ENCODE results near the gene ANKS1B. TPM values are rescaled to one million over a fixed set of nuclear protein-coding genes. Genes with fewer than 3 reads are reported as not detected.

ANKS1B gene
- total and polyA plus RNA-seq, 4 donors: 0.03 to 3.4 (median 0.53) TPM

DNA sequence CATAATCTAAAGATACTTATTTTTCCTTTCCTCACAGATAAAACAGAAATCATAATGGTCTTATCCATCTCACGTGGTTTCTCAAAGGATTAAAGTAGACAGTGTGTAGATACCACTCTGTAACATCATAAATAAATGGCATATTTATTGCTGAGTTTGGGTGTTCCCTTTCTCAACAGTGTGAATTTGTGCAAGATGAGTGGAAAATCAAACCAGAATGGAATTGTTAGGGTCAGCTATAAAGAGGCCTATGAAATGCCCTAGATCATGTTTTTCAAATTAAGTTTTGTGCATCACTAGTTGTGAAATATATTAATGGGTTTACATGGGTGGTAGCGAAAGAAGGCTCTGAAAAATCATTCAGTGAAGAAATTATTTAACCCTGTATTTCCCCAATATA, 553.5 kb downstream of the ANKS1B start:
- H3K4me3 ChIP-seq (ENCODE audit: low read depth in 1 of 3, low read length in 3 of 3): no peak overlapping the region
- H3K27ac ChIP-seq (ENCODE audit: low read depth in 1 of 2, low read length in 2 of 2): no peak overlapping the region
- H3K9ac ChIP-seq (ENCODE audit: low read depth in 1 of 2, low read length in 2 of 2): no peak overlapping the region
- WGBS: 75% methylated on average over 2 of the region's 2 CpGs
- no peaks in the 10 kb centered on the region for H3K27me3 ChIP-seq (ENCODE audit: control insufficient read depth in 4 of 4, insufficient read depth in 4 of 4, low read length in 3 of 4)
- DNase-seq (ENCODE audit: low spot score): no peak
- no peaks in the 10 kb centered on the region for H3K4me1 ChIP-seq (ENCODE audit: control insufficient read depth in 4 of 4, insufficient read depth in 4 of 4, low read length in 3 of 4)
- H3K9me3 ChIP-seq (ENCODE audit: control insufficient read depth in 4 of 4, low read length in 3 of 4): no peaks in the 10 kb centered on the region
- TF ChIP-seq TAF1 (conservative IDR thresholded peaks at IDR 0.05) (no peak), FOXA1 (IDR thresholded peaks at IDR 0.05) (no peak), SP1 (IDR thresholded peaks at IDR 0.05) (no peak), CTCF (IDR thresholded peaks at IDR 0.05; ENCODE audit: low read depth, low read length, missing input control) (no peak)
- H3K36me3 ChIP-seq (ENCODE audit: control insufficient read depth in 4 of 4, insufficient read depth in 3 of 4, low read depth in 1 of 4, low read length in 3 of 4): no peaks in the 10 kb centered on the region

DNA sequence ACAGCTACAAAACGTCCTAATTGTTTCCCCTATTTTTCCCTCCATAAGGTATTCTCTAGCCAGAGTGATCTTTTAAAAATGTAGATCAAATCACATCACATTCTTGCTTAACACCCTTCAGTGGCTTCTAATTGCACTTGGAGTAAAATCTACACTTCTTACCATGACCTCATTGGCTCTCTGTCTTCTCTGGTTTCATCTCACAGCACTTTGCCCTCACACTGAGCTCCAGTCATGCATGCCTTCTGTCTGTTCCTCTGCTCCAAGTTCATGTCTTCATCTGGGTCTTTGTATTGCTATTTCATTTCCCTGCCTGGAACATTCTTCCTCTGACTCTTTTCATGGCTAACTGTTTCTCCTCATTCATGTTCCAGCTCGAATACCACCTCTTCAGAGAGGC, 557.6 kb downstream of the ANKS1B start:
- H3K9ac ChIP-seq (ENCODE audit: low read depth in 1 of 2, low read length in 2 of 2): no peak overlapping the region
- H3K27ac ChIP-seq (ENCODE audit: low read depth in 1 of 2, low read length in 2 of 2): no peak overlapping the region
- TF ChIP-seq FOXA2 (IDR thresholded peaks at IDR 0.05) (no peak), ZBTB33 (IDR thresholded peaks at IDR 0.05) (no peak), TAF1 (conservative IDR thresholded peaks at IDR 0.05) (no peak), JUND (IDR thresholded peaks at IDR 0.05) (no peak), GABPA (IDR thresholded peaks at IDR 0.05 in 1 of 2, conservative IDR thresholded peaks at IDR 0.05 in 1 of 2) (no peak), RAD21 (IDR thresholded peaks at IDR 0.05) (no peak), ATF3 (IDR thresholded peaks at IDR 0.05) (no peak), NR2F2 (IDR thresholded peaks at IDR 0.05) (no peak), HNF4A (conservative IDR thresholded peaks at IDR 0.05) (no peak), HNF4G (IDR thresholded peaks at IDR 0.05) (no peak), RXRA (IDR thresholded peaks at IDR 0.05) (no peak), YY1 (IDR thresholded peaks at IDR 0.05) (no peak), SP1 (IDR thresholded peaks at IDR 0.05) (no peak), FOXA1 (IDR thresholded peaks at IDR 0.05) (no peak)
- TF ChIP-seq, protein P1, sequence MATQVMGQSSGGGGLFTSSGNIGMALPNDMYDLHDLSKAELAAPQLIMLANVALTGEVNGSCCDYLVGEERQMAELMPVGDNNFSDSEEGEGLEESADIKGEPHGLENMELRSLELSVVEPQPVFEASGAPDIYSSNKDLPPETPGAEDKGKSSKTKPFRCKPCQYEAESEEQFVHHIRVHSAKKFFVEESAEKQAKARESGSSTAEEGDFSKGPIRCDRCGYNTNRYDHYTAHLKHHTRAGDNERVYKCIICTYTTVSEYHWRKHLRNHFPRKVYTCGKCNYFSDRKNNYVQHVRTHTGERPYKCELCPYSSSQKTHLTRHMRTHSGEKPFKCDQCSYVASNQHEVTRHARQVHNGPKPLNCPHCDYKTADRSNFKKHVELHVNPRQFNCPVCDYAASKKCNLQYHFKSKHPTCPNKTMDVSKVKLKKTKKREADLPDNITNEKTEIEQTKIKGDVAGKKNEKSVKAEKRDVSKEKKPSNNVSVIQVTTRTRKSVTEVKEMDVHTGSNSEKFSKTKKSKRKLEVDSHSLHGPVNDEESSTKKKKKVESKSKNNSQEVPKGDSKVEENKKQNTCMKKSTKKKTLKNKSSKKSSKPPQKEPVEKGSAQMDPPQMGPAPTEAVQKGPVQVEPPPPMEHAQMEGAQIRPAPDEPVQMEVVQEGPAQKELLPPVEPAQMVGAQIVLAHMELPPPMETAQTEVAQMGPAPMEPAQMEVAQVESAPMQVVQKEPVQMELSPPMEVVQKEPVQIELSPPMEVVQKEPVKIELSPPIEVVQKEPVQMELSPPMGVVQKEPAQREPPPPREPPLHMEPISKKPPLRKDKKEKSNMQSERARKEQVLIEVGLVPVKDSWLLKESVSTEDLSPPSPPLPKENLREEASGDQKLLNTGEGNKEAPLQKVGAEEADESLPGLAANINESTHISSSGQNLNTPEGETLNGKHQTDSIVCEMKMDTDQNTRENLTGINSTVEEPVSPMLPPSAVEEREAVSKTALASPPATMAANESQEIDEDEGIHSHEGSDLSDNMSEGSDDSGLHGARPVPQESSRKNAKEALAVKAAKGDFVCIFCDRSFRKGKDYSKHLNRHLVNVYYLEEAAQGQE (IDR thresholded peaks at IDR 0.05): no peak
- TF ChIP-seq, protein P2, sequence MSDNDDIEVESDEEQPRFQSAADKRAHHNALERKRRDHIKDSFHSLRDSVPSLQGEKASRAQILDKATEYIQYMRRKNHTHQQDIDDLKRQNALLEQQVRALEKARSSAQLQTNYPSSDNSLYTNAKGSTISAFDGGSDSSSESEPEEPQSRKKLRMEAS (IDR thresholded peaks at IDR 0.05): no peak
- no peak for DNase-seq (ENCODE audit: low spot score)
- H3K36me3 ChIP-seq (ENCODE audit: control insufficient read depth in 4 of 4, insufficient read depth in 3 of 4, low read depth in 1 of 4, low read length in 3 of 4): no peaks in the 10 kb centered on the region
- H3K4me1 ChIP-seq (ENCODE audit: control insufficient read depth in 4 of 4, insufficient read depth in 4 of 4, low read length in 3 of 4): no peaks in the 10 kb centered on the region
- H3K4me3 ChIP-seq (ENCODE audit: low read depth in 1 of 3, low read length in 3 of 3): no peak overlapping the region
- H3K9me3 ChIP-seq (ENCODE audit: control insufficient read depth in 4 of 4, low read length in 3 of 4): no peaks in the 10 kb centered on the region
- no peaks in the 10 kb centered on the region for H3K27me3 ChIP-seq (ENCODE audit: control insufficient read depth in 4 of 4, insufficient read depth in 4 of 4, low read length in 3 of 4)
- 48% methylated on average over 2 of the region's 2 CpGs for WGBS
